Stimulated activated naive CD8-positive, alpha-beta T cell treated with anti-CD3 and anti-CD28 coated beads, Interleukin-15, Interleukin-2, amounts not matched to agents 100 U/mL and 50 U/mL, for 24 hours (primary cell): Measurements from ENCODE around the gene IRF4.
A peak's percentile ranks its signal among the peaks of the same experiment; 100 is the strongest.
"Not testable (repeated sequence)": the region's sequence is repeated elsewhere in the genome, so short reads cannot be mapped to it uniquely, and the experiment has no call there.

Experiments
- ATAC-seq: fragments of 150-1000 bp; cut with Tn5 transposase; one replicate; pipeline ENCODE4 v1.10.0; 2021
- DNase-seq: peaks from one replicate; pipeline ENCODE4 v3.0.0; 2021

Gene IRF4

GRCh38 chr6:366389-367297 lies 24.9 kb upstream of the IRF4 start:
- ATAC-seq (no peak), DNase-seq (no peak)

GRCh38 chr6:367298-367794 lies 24.2 kb upstream of the IRF4 start:
- ATAC-seq, result no peak

GRCh38 chr6:367891-368630 lies 23.5 kb upstream of the IRF4 start:
- no peak for DNase-seq
- no peak for ATAC-seq

More at GRCh38 chr6:367298-367794, 24.2 kb upstream of the IRF4 start:
- no peak for DNase-seq

DNA sequence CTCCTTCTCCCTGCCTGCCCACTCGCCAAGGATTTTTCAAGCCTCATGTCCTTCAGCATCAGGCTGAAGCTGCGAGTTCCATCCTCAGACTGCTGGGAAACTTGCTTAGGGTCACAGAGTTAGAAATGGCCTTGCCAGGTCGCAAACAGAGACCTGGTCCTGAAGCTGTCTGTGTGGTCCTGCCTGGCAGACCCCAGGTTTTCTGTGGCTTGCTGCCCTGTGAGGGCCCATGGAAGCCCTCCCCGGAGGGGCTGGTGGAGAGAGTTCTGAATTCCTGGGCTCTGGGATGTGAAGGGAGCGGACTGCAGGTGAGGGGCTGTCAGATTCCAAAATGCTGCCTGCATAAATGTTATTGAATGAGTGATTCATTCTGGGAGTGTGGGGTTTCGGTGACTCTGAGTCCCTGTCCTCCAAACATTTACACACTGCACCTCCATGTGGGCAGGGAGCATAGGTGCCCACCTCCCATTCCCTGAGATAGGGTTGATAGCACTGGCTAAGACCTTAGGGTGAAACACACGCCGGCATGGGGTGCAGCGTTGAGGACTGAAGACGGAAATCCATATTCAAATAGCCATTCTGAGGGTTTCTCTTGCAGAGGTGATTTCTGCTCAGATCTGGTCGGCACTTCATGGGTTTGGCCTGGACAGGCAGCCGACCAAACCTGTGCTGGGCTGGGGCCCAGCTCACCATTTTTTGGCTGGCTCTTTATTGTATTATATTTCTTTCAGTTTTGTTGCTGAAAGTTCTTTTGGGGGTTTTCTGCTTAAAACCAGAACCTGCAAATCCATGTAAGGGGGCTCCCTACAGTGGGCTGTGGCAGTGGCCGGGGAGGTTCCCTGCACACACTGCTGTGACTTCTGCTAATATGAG lies 21.8 kb upstream of the IRF4 start:
- ATAC-seq, result peak; percentile 14
- no peak for DNase-seq

DNA sequence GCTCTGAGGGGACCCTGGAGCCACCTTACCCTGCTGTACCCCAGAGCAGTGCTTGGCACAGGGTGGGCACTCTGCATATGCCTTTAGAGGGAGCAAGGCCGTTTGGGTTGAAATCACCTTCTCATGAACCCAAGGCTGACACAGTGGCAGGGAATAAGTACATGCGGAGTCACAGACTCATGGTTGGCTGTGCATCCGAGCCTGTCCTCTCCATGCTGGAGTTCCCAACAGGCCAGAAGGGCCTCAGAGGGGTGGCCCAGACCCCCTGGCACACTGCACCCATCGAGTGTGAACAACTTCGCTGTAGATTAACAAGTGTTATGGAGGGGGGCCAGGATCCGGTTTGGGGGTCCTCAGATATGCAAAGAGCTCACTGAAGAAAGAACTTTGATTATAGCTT lies 21.0 kb upstream of the IRF4 start:
- ATAC-seq (no peak), DNase-seq (no peak)

DNA sequence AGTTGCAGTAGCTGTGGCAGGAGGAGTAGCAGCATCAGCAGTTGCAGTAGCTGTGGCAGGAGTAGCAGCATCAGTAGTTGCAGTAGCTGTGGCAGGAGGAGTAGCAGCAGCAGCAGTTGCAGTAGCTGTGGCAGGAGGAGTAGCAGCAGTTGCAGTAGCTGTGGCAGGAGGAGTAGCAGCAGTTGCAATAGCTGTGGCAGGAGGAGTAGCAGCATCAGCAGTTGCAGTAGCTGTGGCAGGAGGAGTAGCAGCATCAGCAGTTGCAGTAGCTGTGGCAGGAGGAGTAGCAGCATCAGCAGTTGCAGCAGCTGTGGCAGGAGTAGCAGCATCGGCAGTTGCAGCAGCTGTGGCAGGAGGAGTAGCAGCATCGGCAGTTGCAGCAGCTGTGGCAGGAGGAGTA lies 19.7 kb upstream of the IRF4 start:
- ATAC-seq, DNase-seq: not testable (repeated sequence)

GRCh38 chr6:372336-372911 lies 19.1 kb upstream of the IRF4 start:
- no peak for DNase-seq
- peak; percentile 25 for ATAC-seq

GRCh38 chr6:373031-373430 lies 18.5 kb upstream of the IRF4 start:
- ATAC-seq, result no peak
- DNase-seq, result no peak

DNA sequence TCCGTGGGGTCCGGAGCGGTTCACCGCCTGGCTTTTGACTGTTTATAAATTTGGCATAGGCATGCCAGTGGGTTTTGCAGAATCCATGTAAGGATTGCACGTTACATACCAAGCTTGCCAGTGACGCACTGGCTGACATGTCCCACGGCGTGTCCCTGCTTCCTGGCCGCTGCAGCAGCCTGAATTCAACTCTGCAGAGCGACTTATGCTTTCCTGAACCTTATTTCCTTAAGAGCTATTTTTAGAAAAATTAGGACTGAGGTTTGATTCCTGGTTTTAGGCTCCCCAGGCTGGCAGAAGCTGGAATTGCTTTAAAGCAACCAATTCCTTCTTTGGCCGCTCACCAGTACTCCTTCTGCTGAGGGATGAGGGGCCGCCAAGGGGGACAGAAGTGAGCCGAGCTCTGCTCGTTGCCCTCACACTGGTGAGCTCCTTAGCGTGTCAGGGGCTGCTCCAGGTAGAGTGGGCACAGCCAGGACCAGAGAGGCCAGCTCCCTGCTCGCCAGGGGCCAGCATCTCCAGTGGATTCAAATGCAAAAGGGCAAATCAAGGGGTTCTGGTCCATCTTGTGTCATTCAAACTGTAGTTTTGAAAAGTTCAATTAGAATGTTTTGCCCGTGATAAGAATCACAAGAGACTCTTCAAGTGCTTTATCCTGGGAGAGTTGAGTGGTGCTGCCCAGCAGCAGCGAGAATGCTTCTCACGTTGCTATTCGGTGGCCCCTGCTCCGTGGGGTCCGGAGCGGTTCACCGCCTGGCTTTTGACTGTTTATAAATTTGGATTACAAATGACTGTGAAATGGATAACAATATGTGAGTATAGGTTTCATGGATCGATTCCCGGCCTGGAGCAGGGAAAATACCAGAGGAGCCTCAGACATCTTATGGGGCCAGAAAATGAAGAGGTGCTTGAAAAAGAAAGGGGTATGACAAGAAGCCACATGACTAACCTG lies 17.5 kb upstream of the IRF4 start:
- DNase-seq (no peak), ATAC-seq (no peak)

GRCh38 chr6:374956-375355 lies 16.6 kb upstream of the IRF4 start:
- ATAC-seq, result no peak
- DNase-seq, result no peak

DNA sequence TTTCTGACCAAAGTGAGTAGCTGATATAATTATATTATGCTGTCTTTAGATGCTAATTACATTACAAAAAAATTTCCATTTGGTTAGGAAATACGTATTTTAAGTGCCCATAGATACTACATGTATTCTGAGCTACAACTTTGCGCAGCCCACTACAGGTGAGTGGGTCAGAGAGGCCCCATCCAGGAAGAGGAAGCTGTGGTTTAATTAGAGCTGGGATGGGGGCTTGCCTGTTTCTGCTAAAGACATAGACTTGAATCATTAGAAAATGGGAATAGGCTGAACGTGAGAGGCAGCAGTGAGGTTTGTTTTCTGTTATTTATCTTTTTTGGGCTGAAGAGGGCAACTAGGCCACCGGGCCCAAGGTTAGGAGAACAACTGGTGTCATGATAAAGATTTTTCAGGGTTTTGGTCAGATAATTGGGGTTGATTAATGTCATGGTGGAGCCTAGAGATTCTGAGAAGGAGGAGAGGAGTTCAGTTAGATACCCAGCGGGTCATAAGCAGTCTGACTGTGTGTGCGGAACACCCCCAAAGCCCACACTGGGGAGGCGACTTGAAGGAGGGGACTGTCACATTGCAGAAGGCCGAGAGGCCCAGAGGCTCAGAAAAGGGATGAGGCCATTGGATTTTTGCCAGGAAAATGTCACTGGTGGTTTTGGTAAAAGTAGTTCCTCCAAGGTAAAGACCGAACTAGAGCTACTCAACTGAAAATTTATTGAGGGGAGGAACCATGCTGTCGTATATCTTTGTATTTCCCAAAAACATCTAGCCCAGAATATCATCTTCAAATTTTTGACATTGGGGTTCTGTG lies 14.5 kb upstream of the IRF4 start:
- ATAC-seq, result no peak
- no peak for DNase-seq

- not testable (repeated sequence) for DNase-seq, ATAC-seq
Measured at GRCh38 chr6:377641-378020, 13.9 kb upstream of the IRF4 start.

GRCh38 chr6:378090-378957 lies 13.2 kb upstream of the IRF4 start:
- ATAC-seq, result no peak
- DNase-seq, result no peak

GRCh38 chr6:378958-379409 lies 12.6 kb upstream of the IRF4 start:
- DNase-seq (no peak), ATAC-seq (no peak)

DNA sequence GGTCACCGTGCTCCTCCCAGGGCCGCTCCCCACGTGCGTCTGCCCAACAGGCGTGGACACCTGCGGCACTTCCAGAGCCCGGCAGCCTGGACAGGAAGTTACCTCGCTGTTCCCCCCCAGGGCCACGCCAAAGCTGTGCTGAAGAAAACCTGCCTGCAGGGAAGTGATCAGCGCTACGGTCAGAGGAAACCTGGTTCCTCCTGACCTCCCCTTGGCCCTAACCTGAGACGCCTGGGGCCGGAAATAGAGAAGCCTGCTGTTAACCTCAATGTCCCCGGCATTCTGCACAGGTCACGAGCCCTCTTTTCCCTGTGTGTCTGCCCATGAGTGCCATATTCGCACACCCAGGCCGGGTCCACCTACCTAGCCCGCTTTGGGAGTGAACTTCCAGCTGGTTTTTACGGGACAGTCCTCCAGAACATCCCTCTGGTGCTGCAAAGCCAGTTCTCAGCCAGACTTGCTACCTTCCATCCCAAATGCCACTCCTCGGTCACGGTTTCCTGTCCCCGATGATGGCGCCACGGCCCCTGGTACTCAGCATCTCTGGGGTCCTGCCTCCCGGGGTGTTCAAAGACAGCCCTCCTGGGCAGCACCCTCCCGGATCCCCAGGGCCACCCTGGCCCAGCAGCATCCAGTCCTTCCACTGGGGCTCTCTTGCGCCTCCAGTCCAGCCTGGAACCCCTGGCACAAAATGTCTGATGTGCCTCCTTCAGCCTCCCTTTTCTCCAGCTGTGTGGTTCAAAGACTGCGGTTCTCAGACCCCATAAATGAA lies 12.0 kb upstream of the IRF4 start:
- no peak for DNase-seq
- no peak for ATAC-seq

DNA sequence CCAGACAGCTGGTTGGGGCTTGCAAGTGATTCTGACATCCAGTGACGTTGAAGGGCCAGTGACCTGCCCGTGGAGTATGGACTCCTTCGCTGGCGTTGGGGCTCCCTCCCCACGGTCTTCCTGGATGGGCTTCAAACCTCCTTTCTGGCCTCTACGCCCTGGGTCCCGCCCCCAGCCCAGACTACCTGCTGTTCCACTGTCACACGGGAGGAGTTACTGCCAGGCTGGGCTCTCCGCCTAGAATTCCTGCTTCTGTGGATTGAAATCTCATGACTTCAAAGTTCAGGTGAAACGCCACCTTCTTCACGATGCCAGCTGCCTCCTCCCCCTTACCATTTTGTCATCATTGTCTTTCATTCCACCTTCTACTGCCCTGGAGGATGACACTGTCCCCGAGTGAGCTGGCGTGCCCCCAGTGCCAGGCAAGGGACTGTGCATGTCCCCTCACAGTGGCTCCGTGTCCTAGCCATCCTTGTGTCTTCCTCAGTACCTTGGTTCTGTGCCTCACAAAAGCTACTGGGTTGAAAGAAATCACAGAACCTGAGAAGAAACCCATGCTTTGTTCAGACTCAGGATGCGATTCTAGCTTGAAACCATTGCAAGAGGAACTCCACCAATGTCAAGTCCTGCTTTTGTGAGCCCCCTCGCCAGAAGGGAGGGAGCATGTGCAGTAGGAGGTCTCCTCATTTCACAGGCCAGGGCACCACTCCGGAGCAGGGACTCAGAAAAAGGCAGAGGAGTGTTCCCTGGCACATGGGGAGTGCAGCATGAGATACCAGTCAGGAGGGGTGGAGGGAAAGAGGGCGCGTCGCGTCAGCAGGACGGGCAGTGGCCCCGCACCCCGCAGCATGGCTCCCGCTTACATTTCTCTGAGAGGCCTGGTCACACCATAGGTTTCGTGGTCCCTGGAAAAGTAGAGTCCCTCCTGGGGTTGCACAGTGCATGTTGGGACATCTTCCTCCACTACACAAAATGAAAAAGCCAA lies 11.0 kb upstream of the IRF4 start:
- DNase-seq, result no peak
- no peak for ATAC-seq
